Fibroblast of lung (primary cell): Measurements from ENCODE around the gene ALDH3A1. TPM values are rescaled to one million over a fixed set of nuclear protein-coding genes. Genes with fewer than 3 reads are reported as not detected.

Source experiments
- DNase-seq, 2 donors: peaks; one replicate each; pipeline versions ENCODE4 v3.0.0 to v3.0.0-alpha.2; 2010; ENCODE audit warnings: low read depth in 2 of 2
- H2AFZ ChIP-seq: 2 replicates; pipeline ENCODE4 v1.5.1; 2012; ENCODE audit warnings: low read length, control low read depth, inconsistent platforms
- H3K27ac ChIP-seq: 2 replicates; pipeline ENCODE4 v1.5.1; 2011; ENCODE audit warnings: low read length, control low read depth; ENCODE audit not compliant: insufficient read depth
- H3K27me3 ChIP-seq: 2 replicates; pipeline ENCODE4 v1.5.1; 2011; ENCODE audit warnings: mild to moderate bottlenecking, low read length; ENCODE audit not compliant: control insufficient read depth, insufficient read depth
- H3K36me3 ChIP-seq: 2 replicates; pipeline ENCODE4 v1.5.1; 2011; ENCODE audit warnings: low read length; ENCODE audit not compliant: control insufficient read depth, insufficient read depth
- H3K4me1 ChIP-seq: 2 replicates; pipeline ENCODE4 v1.5.1; 2011; ENCODE audit warnings: low read length; ENCODE audit not compliant: control insufficient read depth, insufficient read depth; ENCODE audit errors: extremely low read depth
- H3K4me2 ChIP-seq: 2 replicates; pipeline ENCODE4 v1.5.1; 2011; ENCODE audit warnings: low read length, control low read depth; ENCODE audit not compliant: insufficient read depth; ENCODE audit errors: extremely low read depth
- H3K4me3 ChIP-seq, 4 experiments: fragments of 200-600 bp in 1 of 4; sonication (generic) in 1 of 4; replicated peaks in 1 of 4; 2 replicates each; pipeline ENCODE4 v1.5.1; 2011 to 2016; ENCODE audit warnings: low read length in 4 of 4, low read depth in 3 of 4, mild to moderate bottlenecking in 3 of 4, control low read depth in 2 of 4, inconsistent platforms in 1 of 4, mixed read lengths in 1 of 4; ENCODE audit not compliant: insufficient read depth in 1 of 4; ENCODE audit errors: control extremely low read depth in 1 of 4
- H3K79me2 ChIP-seq: 2 replicates; pipeline ENCODE4 v1.5.1; 2012; ENCODE audit warnings: mild to moderate bottlenecking, low read length, inconsistent platforms; ENCODE audit not compliant: control insufficient read depth, insufficient read depth
- H3K9ac ChIP-seq: 2 replicates; pipeline ENCODE4 v1.5.1; 2011; ENCODE audit warnings: mild to moderate bottlenecking, low read length, control low read depth; ENCODE audit not compliant: insufficient read depth
- H3K9me3 ChIP-seq: 2 replicates; pipeline ENCODE4 v1.5.1; 2012; ENCODE audit warnings: low read depth, low read length; ENCODE audit not compliant: control insufficient read depth, insufficient read depth
- H4K20me1 ChIP-seq: 2 replicates; pipeline ENCODE4 v1.5.1; 2011; ENCODE audit warnings: low read length; ENCODE audit not compliant: control insufficient read depth, insufficient read depth; ENCODE audit errors: extremely low read depth
- CTCF ChIP-seq, 2 donors: IDR thresholded peaks in 1 of 2; conservative IDR thresholded peaks in 1 of 2; 1 replicate in 1 of 2; 2 replicates in 1 of 2; pipeline ENCODE4 v1.5.1; 2011 to 2012; ENCODE audit warnings: low read length in 2 of 2, control low read depth in 1 of 2, inconsistent platforms in 1 of 2, low read depth in 1 of 2, mild to moderate bottlenecking in 1 of 2
- EZH2 ChIP-seq: IDR thresholded peaks from 2 replicates; pipeline ENCODE4 v1.5.1; 2012; ENCODE audit warnings: low read length, control low read depth, mild to moderate bottlenecking; ENCODE audit errors: missing control alignments
- polyA plus RNA-seq, 2 donors: library from polyadenylated mRNA; depleted of rRNA in 1 of 2; stranded (reverse) in 1 of 2; unstranded in 1 of 2; fragments of >200 nt; gene quantifications; 2 replicates each; pipeline ENCODE4 v1.2.1, GENCODE V29; 2011 to 2012; ENCODE audit warnings: missing spikeins in 1 of 2
- total RNA-seq: library from RNA; depleted of rRNA; stranded (reverse); fragments of >200 nt; gene quantifications from 2 replicates; pipeline ENCODE4 v1.2.1, GENCODE V29; 2014

The ALDH3A1 gene
- total and polyA plus RNA-seq, 2 donors (not counting 1 experiment from before 2014, with no cell fraction given), result 0.17 to 1.0 TPM

GRCh38 chr17:19723964-19724363 is 24.1 kb downstream of the ALDH3A1 start:
- Histone ChIP-seq H3K9ac (no peak overlapping the region), H3K9me3 (no peaks in the 10 kb centered on the region), H3K27ac (no peak overlapping the region), H3K79me2 (no peaks in the 10 kb centered on the region), H3K4me3 (no peak overlapping the region), H4K20me1 (no peaks in the 10 kb centered on the region), H3K4me2 (no peak overlapping the region), H3K27me3 (no peaks in the 10 kb centered on the region), H2AFZ (no peak overlapping the region), H3K4me1 (peaks cover 9% of the 10 kb centered on the region), H3K36me3 (no peaks in the 10 kb centered on the region)
- no peak for TF ChIP-seq EZH2
- TF ChIP-seq CTCF (conservative IDR thresholded peaks at IDR 0.05 in 1 of 2, IDR thresholded peaks at IDR 0.05 in 1 of 2; ENCODE audit: low read depth in 1 of 2, low read length in 2 of 2), result no peak
- DNase-seq, result no peak

GRCh38 chr17:19720631-19721426 is 27.3 kb downstream of the ALDH3A1 start:
- no peak overlapping the region for H3K4me2 ChIP-seq
- no peaks in the 10 kb centered on the region for H3K36me3 ChIP-seq
- H3K27me3 ChIP-seq, result no peaks in the 10 kb centered on the region
- no peak overlapping the region for H3K27ac ChIP-seq
- H4K20me1 ChIP-seq, result no peaks in the 10 kb centered on the region
- H3K9ac ChIP-seq, result no peak overlapping the region
- H3K4me3 ChIP-seq, result no peak overlapping the region
- no peak overlapping the region for H2AFZ ChIP-seq
- DNase-seq, result no peak
- no peaks in the 10 kb centered on the region for H3K4me1 ChIP-seq
- no peak for TF ChIP-seq EZH2
- no peak for TF ChIP-seq CTCF (conservative IDR thresholded peaks at IDR 0.05 in 1 of 2, IDR thresholded peaks at IDR 0.05 in 1 of 2; ENCODE audit: low read depth in 1 of 2, low read length in 2 of 2)
- no peaks in the 10 kb centered on the region for H3K79me2 ChIP-seq
- H3K9me3 ChIP-seq, result no peaks in the 10 kb centered on the region

DNA sequence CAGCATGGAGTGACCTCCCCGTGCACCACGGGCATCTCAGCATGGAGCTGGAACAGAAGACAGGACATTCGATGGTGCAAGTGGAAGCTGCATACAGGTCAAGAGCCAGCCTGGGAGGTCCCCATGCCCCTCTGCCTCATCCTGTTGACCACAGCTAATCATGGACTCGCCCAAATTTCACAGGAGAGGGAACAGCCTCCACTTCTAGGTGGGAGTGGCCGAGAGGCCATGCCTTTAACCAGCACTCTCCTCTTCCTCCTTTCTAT is 28.0 kb downstream of the ALDH3A1 start:
- Histone ChIP-seq H3K27me3 (no peaks in the 10 kb centered on the region), H3K36me3 (no peaks in the 10 kb centered on the region), H3K4me1 (no peaks in the 10 kb centered on the region), H3K79me2 (no peaks in the 10 kb centered on the region), H3K27ac (no peak overlapping the region), H3K4me3 (no peak overlapping the region), H3K9me3 (no peaks in the 10 kb centered on the region), H3K9ac (no peak overlapping the region), H2AFZ (no peak overlapping the region), H4K20me1 (no peaks in the 10 kb centered on the region), H3K4me2 (no peak overlapping the region)
- no peak for DNase-seq
- TF ChIP-seq CTCF (conservative IDR thresholded peaks at IDR 0.05 in 1 of 2, IDR thresholded peaks at IDR 0.05 in 1 of 2; ENCODE audit: low read depth in 1 of 2, low read length in 2 of 2), result no peak
- no peak for TF ChIP-seq EZH2
